Loucy (cell line): ENCODE measurements around the gene GOLM1.
A peak's percentile ranks its signal among the peaks of the same experiment; 100 is the strongest.

ENCODE experiments used
- H2AFZ ChIP-seq: fragments of 200-600 bp; sonication (generic); 2 replicates; pipeline ENCODE4 v1.6.0; 2016; ENCODE audit warnings: antibody characterized with exemption, mild to moderate bottlenecking, low read length, moderate library complexity
- H3F3A ChIP-seq: fragments of 200-600 bp; 2 replicates; pipeline ENCODE4 v1.6.0; 2016; ENCODE audit warnings: antibody characterized with exemption, low read depth, mild to moderate bottlenecking
- H3K27me3 ChIP-seq: fragments of 200-600 bp; sonication (generic); 2 replicates; pipeline ENCODE4 v1.6.1; 2014; ENCODE audit warnings: low read length, mild to moderate bottlenecking; ENCODE audit not compliant: insufficient read depth, poor library complexity, severe bottlenecking
- H3K36me3 ChIP-seq: fragments of 200-600 bp; sonication (generic); 2 replicates; pipeline ENCODE4 v1.6.1; 2016; ENCODE audit warnings: low read length; ENCODE audit not compliant: insufficient read depth
- H3K4me1 ChIP-seq: fragments of 200-600 bp; sonication (generic); 2 replicates; pipeline ENCODE4 v1.5.1; 2014; ENCODE audit warnings: low read length, mild to moderate bottlenecking; ENCODE audit not compliant: insufficient read depth, poor library complexity, severe bottlenecking
- H3K4me2 ChIP-seq: fragments of 200-600 bp; sonication (generic); 2 replicates; pipeline ENCODE4 v1.6.0; 2014; ENCODE audit warnings: antibody characterized with exemption, low read length, low read depth, mild to moderate bottlenecking; ENCODE audit not compliant: poor library complexity, severe bottlenecking
- H3K4me3 ChIP-seq: fragments of 200-600 bp; sonication (generic); 2 replicates; pipeline ENCODE4 v1.5.1; 2014; ENCODE audit warnings: low read length, mild to moderate bottlenecking, mixed read lengths; ENCODE audit not compliant: poor library complexity, severe bottlenecking
- H3K79me2 ChIP-seq: fragments of 200-600 bp; sonication (generic); 2 replicates; pipeline ENCODE4 v1.6.1; 2014; ENCODE audit warnings: low read length; ENCODE audit not compliant: insufficient read depth
- H3K9ac ChIP-seq: fragments of 200-600 bp; sonication (generic); 2 replicates; pipeline ENCODE4 v1.6.0; 2014; ENCODE audit warnings: mild to moderate bottlenecking, low read depth, low read length, moderate library complexity; ENCODE audit not compliant: poor library complexity, severe bottlenecking
- H3K9me2 ChIP-seq: fragments of 200-600 bp; sonication (generic); replicated peaks from 2 replicates; pipeline ENCODE4 v1.6.1; 2016; ENCODE audit warnings: low read depth, low read length, mixed read lengths
- H3K9me3 ChIP-seq: fragments of 200-600 bp; sonication (generic); 2 replicates; pipeline ENCODE4 v1.6.1; 2014; ENCODE audit warnings: mild to moderate bottlenecking, antibody characterized with exemption, low read length, low read depth; ENCODE audit not compliant: insufficient read depth
- H4K20me1 ChIP-seq: fragments of 200-600 bp; sonication (generic); 2 replicates; pipeline ENCODE4 v1.6.0; 2014; ENCODE audit warnings: antibody characterized with exemption, low read length, mild to moderate bottlenecking; ENCODE audit not compliant: insufficient read depth, poor library complexity, severe bottlenecking
- EZH2phosphoT487 ChIP-seq: fragments of 200-600 bp; IDR thresholded peaks from 2 replicates; pipeline ENCODE4 v1.6.1; 2018; ENCODE audit warnings: antibody characterized with exemption, mild to moderate bottlenecking, moderate library complexity, borderline replicate concordance
- TF ChIP-seq, protein P1 (sequence below): fragments of 200-600 bp; sonication (generic); conservative IDR thresholded peaks from 2 replicates; pipeline ENCODE4 v1.5.1; 2014; ENCODE audit warnings: mild to moderate bottlenecking, antibody characterized with exemption, low read length

The GOLM1 gene

DNA sequence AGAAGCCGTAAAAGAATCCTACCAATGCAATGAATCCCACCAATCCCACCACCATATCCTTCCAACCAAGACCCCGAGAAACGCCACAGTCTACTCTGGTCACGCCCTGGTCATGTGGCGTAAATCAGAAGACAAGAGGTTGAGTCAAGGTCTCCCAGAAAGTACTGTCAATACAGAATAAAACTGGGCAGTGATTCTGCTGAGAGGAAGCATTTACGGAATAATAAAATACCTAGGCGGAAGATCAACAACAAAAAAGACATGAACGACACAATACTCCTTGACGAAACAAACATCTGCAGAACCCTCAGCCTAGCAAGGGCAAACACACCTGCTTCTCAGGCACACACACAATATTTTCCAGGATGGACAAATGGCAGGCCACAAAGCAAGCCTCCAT is 62.8 kb downstream of the GOLM1 start:
- H3K36me3 ChIP-seq, result no peaks in the 10 kb centered on the region

DNA sequence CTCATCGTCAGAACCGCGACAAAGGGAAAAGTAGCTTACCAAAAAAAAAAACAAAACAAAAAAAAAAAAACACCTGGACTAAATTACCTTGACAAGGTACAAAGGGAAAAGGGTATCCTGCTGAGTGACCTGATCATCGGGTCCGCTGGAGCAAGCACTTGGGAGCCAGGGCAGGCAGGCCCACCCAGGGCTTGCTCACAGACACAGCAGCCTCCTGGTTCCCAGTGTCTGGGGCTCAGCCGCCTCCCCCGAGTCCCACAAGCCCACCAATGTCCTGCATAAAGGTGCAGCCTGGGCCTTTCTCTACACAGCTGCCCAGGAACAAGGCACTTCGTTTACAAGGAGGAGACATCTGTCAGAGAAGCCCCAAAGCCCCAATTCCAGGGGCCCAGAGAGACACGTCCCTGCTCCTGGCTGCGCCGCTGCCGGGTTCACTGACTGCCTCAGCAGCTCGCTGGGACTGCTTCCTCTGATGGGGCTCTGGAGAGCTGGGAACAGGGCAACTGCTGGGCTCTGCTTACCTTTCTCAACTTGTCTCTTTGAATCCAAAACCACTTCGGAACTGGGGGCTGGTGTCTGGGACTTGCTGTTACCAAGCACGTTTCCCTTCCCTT is 63.4 kb downstream of the GOLM1 start:
- Histone ChIP-seq H3K9ac (no peak overlapping the region), H3F3A (no peaks in the 10 kb centered on the region), H3K9me3 (no peaks in the 10 kb centered on the region), H3K9me2 (no peaks in the 10 kb centered on the region), H4K20me1 (no peaks in the 10 kb centered on the region), H3K27me3 (no peaks in the 10 kb centered on the region), H3K4me1 (no peaks in the 10 kb centered on the region), H2AFZ (no peak overlapping the region), H3K4me3 (no peak overlapping the region), H3K4me2 (no peak overlapping the region), H3K36me3 (no peaks in the 10 kb centered on the region), H3K79me2 (no peaks in the 10 kb centered on the region)
- no peak for TF ChIP-seq EZH2phosphoT487
- TF ChIP-seq, protein P1, sequence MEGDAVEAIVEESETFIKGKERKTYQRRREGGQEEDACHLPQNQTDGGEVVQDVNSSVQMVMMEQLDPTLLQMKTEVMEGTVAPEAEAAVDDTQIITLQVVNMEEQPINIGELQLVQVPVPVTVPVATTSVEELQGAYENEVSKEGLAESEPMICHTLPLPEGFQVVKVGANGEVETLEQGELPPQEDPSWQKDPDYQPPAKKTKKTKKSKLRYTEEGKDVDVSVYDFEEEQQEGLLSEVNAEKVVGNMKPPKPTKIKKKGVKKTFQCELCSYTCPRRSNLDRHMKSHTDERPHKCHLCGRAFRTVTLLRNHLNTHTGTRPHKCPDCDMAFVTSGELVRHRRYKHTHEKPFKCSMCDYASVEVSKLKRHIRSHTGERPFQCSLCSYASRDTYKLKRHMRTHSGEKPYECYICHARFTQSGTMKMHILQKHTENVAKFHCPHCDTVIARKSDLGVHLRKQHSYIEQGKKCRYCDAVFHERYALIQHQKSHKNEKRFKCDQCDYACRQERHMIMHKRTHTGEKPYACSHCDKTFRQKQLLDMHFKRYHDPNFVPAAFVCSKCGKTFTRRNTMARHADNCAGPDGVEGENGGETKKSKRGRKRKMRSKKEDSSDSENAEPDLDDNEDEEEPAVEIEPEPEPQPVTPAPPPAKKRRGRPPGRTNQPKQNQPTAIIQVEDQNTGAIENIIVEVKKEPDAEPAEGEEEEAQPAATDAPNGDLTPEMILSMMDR, result no peak

More for the DNA sequence above, 62.8 kb downstream of the GOLM1 start:
- Histone ChIP-seq H3K27me3 (no peaks in the 10 kb centered on the region), H3K4me3 (no peak overlapping the region), H3K4me2 (no peak overlapping the region), H2AFZ (no peak overlapping the region), H3K79me2 (no peaks in the 10 kb centered on the region), H3K4me1 (no peaks in the 10 kb centered on the region), H3K9ac (no peak overlapping the region), H3K9me2 (no peaks in the 10 kb centered on the region), H4K20me1 (no peaks in the 10 kb centered on the region), H3F3A (no peaks in the 10 kb centered on the region), H3K9me3 (no peaks in the 10 kb centered on the region)
- TF ChIP-seq, protein P1, result no peak

DNA sequence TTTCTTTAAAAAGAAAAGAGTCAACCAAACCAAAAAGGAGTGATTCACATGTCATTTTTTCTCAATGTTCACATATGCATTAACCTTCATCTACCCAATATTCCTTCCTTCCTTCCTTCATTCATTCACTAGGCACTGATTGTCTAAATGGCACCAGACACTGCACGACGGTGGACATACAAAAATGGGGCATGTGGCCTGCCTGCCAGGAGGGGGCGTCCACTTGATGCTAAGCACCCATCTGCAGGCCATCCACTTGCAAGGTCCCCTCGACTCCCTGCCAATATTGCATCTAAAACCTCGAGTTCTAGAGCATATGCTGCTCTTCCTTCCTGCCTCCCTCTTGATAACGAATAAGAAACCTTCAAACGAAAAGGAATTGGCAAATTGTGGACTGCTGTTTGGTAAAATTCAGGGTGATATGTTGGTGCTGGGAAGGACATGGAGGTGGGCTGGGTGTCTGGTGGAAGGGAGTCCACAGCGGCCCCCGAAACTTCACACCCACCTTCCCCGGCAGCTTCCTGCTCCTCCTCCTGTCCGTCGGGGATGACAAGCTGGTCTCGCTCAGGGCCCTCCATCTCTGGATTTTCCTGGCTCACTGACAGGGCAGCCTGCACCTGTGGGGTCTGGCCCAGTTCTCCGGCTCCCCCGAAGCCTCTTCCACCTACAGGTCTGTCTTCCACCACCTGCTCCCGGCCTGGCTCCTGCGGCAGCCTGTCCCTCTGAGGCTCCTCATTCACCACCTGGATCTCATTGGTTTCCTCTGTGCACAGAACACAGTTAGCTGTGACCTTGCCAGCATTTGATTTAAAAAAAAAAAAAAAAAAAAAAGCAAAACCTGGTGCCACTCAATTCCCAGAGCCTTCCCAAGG is 64.3 kb downstream of the GOLM1 start:
- TF ChIP-seq EZH2phosphoT487, result no peak
- TF ChIP-seq, protein P1, result peak; percentile 78
- no peak overlapping the region for H3K4me2 ChIP-seq
- no peaks in the 10 kb centered on the region for H3K79me2 ChIP-seq
- H3K4me1 ChIP-seq, result no peaks in the 10 kb centered on the region
- no peaks in the 10 kb centered on the region for H3K27me3 ChIP-seq
- H3K36me3 ChIP-seq, result no peaks in the 10 kb centered on the region
- H3F3A ChIP-seq, result no peaks in the 10 kb centered on the region
- no peaks in the 10 kb centered on the region for H3K9me2 ChIP-seq
- H3K9ac ChIP-seq, result no peak overlapping the region
- H3K9me3 ChIP-seq, result no peaks in the 10 kb centered on the region
- no peak overlapping the region for H2AFZ ChIP-seq
- no peak overlapping the region for H3K4me3 ChIP-seq
- no peaks in the 10 kb centered on the region for H4K20me1 ChIP-seq
